OCI-LY3 (cell line): ENCODE results near the gene CFAP99.

Experiments used
- H2AFZ ChIP-seq: fragments of 200-600, 300-600 bp; shearing (Covaris generic); 2 replicates; pipeline ENCODE4 v1.6.0; 2014; ENCODE audit warnings: antibody characterized with exemption, low read depth, low read length
- H3K27ac ChIP-seq: fragments of 200-600, 300-600 bp; sonication (generic); 2 replicates; pipeline ENCODE4 v1.5.1; 2014; ENCODE audit warnings: mild to moderate bottlenecking, low read length, moderate library complexity, mixed read lengths
- H3K27me3 ChIP-seq: fragments of 200-600, 300-600 bp; sonication (generic); 2 replicates; pipeline ENCODE4 v1.6.1; 2014; ENCODE audit warnings: low read depth, low read length, mixed read lengths
- H3K36me3 ChIP-seq: fragments of 200-600, 300-600 bp; sonication (generic); replicated peaks from 2 replicates; pipeline ENCODE3; 2014; ENCODE audit warnings: low read depth, low read length, mixed read lengths
- H3K4me1 ChIP-seq: fragments of 300-600, 200-600 bp; sonication (generic); 2 replicates; pipeline ENCODE4 v1.6.1; 2014; ENCODE audit warnings: low read length, mixed read lengths
- H3K4me2 ChIP-seq: fragments of 200-600, 300-600 bp; sonication (generic); 2 replicates; pipeline ENCODE4 v1.6.1; 2014; ENCODE audit warnings: low read length, mixed read lengths
- H3K4me3 ChIP-seq: fragments of 300-600, 200-600 bp; sonication (generic); 2 replicates; pipeline ENCODE4 v1.5.1; 2014; ENCODE audit warnings: antibody characterized with exemption, mild to moderate bottlenecking, low read length, moderate library complexity
- H3K79me2 ChIP-seq: fragments of 300-600, 200-600 bp; shearing (Covaris generic); 2 replicates; pipeline ENCODE4 v1.6.1; 2014; ENCODE audit warnings: mild to moderate bottlenecking, low read length, mixed read lengths
- H3K9ac ChIP-seq: fragments of 300-600, 200-600 bp; shearing (Covaris generic); 2 replicates; pipeline ENCODE4 v1.6.0; 2014; ENCODE audit warnings: mild to moderate bottlenecking, low read length, moderate library complexity
- H3K9me3 ChIP-seq: fragments of 200-600, 300-600 bp; shearing (Covaris generic); 2 replicates; pipeline ENCODE4 v1.6.1; 2014; ENCODE audit warnings: low read length, mixed read lengths; ENCODE audit not compliant: insufficient read depth
- H4K20me1 ChIP-seq: fragments of 200-600, 300-600 bp; sonication (generic); 2 replicates; pipeline ENCODE4 v1.6.1; 2016; ENCODE audit warnings: low read length, mixed read lengths; ENCODE audit not compliant: insufficient read depth
- EZH2phosphoT487 ChIP-seq: fragments of 200-600 bp; shearing (Covaris generic); IDR thresholded peaks from 2 replicates; pipeline ENCODE4 v1.6.1; 2018; ENCODE audit warnings: antibody characterized with exemption, mixed run types, low read depth
- TF ChIP-seq, protein P1 (sequence below): fragments of 200-600, 300-600 bp; sonication (generic); IDR thresholded peaks from 2 replicates; pipeline ENCODE4 v1.5.1; 2014; ENCODE audit warnings: antibody characterized with exemption, low read length, low read depth

The CFAP99 gene

GRCh38 chr4:2373532-2373931, 45.2 kb upstream of the CFAP99 start:
- Histone ChIP-seq H4K20me1 (no peaks in the 10 kb centered on the region), H3K36me3 (no peaks in the 10 kb centered on the region), H2AFZ (no peak overlapping the region), H3K4me2 (no peak overlapping the region), H3K9ac (no peak overlapping the region), H3K4me1 (no peaks in the 10 kb centered on the region), H3K27me3 (no peaks in the 10 kb centered on the region), H3K79me2 (no peaks in the 10 kb centered on the region), H3K9me3 (no peaks in the 10 kb centered on the region), H3K27ac (no peak overlapping the region), H3K4me3 (no peak overlapping the region)
- no peak for TF ChIP-seq EZH2phosphoT487
- TF ChIP-seq, protein P1, sequence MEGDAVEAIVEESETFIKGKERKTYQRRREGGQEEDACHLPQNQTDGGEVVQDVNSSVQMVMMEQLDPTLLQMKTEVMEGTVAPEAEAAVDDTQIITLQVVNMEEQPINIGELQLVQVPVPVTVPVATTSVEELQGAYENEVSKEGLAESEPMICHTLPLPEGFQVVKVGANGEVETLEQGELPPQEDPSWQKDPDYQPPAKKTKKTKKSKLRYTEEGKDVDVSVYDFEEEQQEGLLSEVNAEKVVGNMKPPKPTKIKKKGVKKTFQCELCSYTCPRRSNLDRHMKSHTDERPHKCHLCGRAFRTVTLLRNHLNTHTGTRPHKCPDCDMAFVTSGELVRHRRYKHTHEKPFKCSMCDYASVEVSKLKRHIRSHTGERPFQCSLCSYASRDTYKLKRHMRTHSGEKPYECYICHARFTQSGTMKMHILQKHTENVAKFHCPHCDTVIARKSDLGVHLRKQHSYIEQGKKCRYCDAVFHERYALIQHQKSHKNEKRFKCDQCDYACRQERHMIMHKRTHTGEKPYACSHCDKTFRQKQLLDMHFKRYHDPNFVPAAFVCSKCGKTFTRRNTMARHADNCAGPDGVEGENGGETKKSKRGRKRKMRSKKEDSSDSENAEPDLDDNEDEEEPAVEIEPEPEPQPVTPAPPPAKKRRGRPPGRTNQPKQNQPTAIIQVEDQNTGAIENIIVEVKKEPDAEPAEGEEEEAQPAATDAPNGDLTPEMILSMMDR, result no peak

GRCh38 chr4:2375427-2375826, 43.3 kb upstream of the CFAP99 start:
- Histone ChIP-seq H4K20me1 (no peaks in the 10 kb centered on the region), H3K27me3 (no peaks in the 10 kb centered on the region), H3K36me3 (no peaks in the 10 kb centered on the region), H3K4me2 (no peak overlapping the region), H2AFZ (no peak overlapping the region), H3K4me1 (no peaks in the 10 kb centered on the region), H3K4me3 (no peak overlapping the region), H3K79me2 (no peaks in the 10 kb centered on the region), H3K27ac (no peak overlapping the region), H3K9me3 (no peaks in the 10 kb centered on the region), H3K9ac (no peak overlapping the region)
- TF ChIP-seq, protein P1, result no peak

GRCh38 chr4:2377241-2377640, 41.5 kb upstream of the CFAP99 start:
- no peak overlapping the region for H3K4me2 ChIP-seq

DNA sequence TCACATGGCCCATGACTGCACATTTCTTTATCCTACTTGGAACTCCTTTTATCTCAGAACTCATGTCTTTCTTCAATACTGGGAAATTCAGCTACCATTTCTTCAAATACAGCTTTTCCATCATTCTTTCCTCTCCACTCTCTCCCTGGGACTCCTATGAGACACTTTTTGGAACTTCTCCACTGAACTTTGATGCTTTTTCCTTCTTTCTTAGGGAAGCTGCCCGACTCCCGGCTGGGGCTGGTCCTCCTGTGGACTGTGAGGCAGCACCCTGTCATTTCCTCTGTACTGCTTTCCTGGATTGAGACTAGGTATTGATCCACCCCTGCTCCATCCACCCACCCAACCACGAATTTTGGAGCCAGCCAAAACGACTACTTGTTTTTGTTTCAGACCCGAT, 40.4 kb upstream of the CFAP99 start:
- H2AFZ ChIP-seq, result no peak overlapping the region

More at GRCh38 chr4:2377241-2377640, 41.5 kb upstream of the CFAP99 start:
- Histone ChIP-seq H3K36me3 (no peaks in the 10 kb centered on the region), H3K4me3 (no peak overlapping the region), H3K27ac (no peak overlapping the region), H3K9ac (no peak overlapping the region), H3K27me3 (no peaks in the 10 kb centered on the region), H3K4me1 (no peaks in the 10 kb centered on the region), H3K79me2 (no peaks in the 10 kb centered on the region), H2AFZ (no peak overlapping the region), H4K20me1 (no peaks in the 10 kb centered on the region), H3K9me3 (no peaks in the 10 kb centered on the region)
- TF ChIP-seq EZH2phosphoT487, result no peak
- TF ChIP-seq, protein P1, result no peak

More for the DNA sequence above, 40.4 kb upstream of the CFAP99 start:
- H3K27ac ChIP-seq, result no peak overlapping the region
- no peaks in the 10 kb centered on the region for H3K9me3 ChIP-seq
- H3K4me3 ChIP-seq, result no peak overlapping the region
- H3K36me3 ChIP-seq, result no peaks in the 10 kb centered on the region
- TF ChIP-seq, protein P1, result no peak
- no peak for TF ChIP-seq EZH2phosphoT487
- H4K20me1 ChIP-seq, result no peaks in the 10 kb centered on the region
- no peak overlapping the region for H3K4me2 ChIP-seq
- no peaks in the 10 kb centered on the region for H3K4me1 ChIP-seq
- no peaks in the 10 kb centered on the region for H3K79me2 ChIP-seq
- H3K9ac ChIP-seq, result no peak overlapping the region
- H3K27me3 ChIP-seq, result no peaks in the 10 kb centered on the region
